Stimulated activated CD4-positive, alpha-beta T cell treated with anti-CD3 and anti-CD28 coated beads, Interleukin-12 subunit alpha, Interleukin-12 subunit beta, amount 100 ng/mL, for 24 hours (primary cell): ENCODE measurements around the gene DGKH.

Experiments used
- DNase-seq, 2 experiments: peaks; one replicate each; pipeline ENCODE4 v3.0.0-alpha.2; 2020; ENCODE audit warnings: low read depth in 2 of 2

Gene DGKH

GRCh38 chr13:42048342-42048683, at the start of gene DGKH:
TSS of gene DGKH (plus strand) at chr13:42048648. CDS start at chr13:42048774, 126 bp downstream.
- no peak for DNase-seq

GRCh38 chr13:42000846-42001245, 47.6 kb upstream of the DGKH start:
- DNase-seq, result no peak

GRCh38 chr13:42001580-42001979, 46.9 kb upstream of the DGKH start:
- DNase-seq, result no peak

- no peak for DNase-seq
Measured at GRCh38 chr13:42002066-42002465, 46.4 kb upstream of the DGKH start.

GRCh38 chr13:42007844-42008243, 40.6 kb upstream of the DGKH start:
- no peak for DNase-seq

- DNase-seq, result no peak
Measured at GRCh38 chr13:42009057-42009456, 39.4 kb upstream of the DGKH start.

- DNase-seq, result no peak
Measured at GRCh38 chr13:42011601-42012350, 36.7 kb upstream of the DGKH start.

GRCh38 chr13:42014119-42014518, 34.3 kb upstream of the DGKH start:
- DNase-seq, result no peak

GRCh38 chr13:42017264-42017663, 31.2 kb upstream of the DGKH start:
- DNase-seq, result no peak

GRCh38 chr13:42021851-42022250, 26.6 kb upstream of the DGKH start:
- no peak for DNase-seq

- no peak for DNase-seq
Measured at GRCh38 chr13:42022336-42022735, 26.1 kb upstream of the DGKH start.

GRCh38 chr13:42022796-42023493, 25.5 kb upstream of the DGKH start:
- DNase-seq, result no peak

- no peak for DNase-seq
Measured at GRCh38 chr13:42027286-42027685, 21.2 kb upstream of the DGKH start.

- no peak for DNase-seq
Measured at GRCh38 chr13:42028113-42028799, 20.2 kb upstream of the DGKH start.

- no peak for DNase-seq
Measured at GRCh38 chr13:42035905-42036521, 12.4 kb upstream of the DGKH start.

- DNase-seq, result no peak
Measured at GRCh38 chr13:42036711-42037110, 11.7 kb upstream of the DGKH start.

- no peak for DNase-seq
Measured at GRCh38 chr13:42038661-42039456, 9.6 kb upstream of the DGKH start.

- DNase-seq, result no peak
Measured at GRCh38 chr13:42039457-42039945, 8.9 kb upstream of the DGKH start.

- peak; percentile 70 to 83 for DNase-seq
Measured at GRCh38 chr13:42039946-42040729, 8.3 kb upstream of the DGKH start.

- no peak for DNase-seq
Measured at GRCh38 chr13:42040730-42041010, 7.8 kb upstream of the DGKH start.
